TTC549 (cell line): ENCODE measurements around the gene C20orf96.

Experiments
- FAIRE-seq: peaks from 2 replicates; lab custom pipeline; 2012; peaks lifted over from hg19 to GRCh38; lab: Jason Lieb, UNC

Gene C20orf96

DNA sequence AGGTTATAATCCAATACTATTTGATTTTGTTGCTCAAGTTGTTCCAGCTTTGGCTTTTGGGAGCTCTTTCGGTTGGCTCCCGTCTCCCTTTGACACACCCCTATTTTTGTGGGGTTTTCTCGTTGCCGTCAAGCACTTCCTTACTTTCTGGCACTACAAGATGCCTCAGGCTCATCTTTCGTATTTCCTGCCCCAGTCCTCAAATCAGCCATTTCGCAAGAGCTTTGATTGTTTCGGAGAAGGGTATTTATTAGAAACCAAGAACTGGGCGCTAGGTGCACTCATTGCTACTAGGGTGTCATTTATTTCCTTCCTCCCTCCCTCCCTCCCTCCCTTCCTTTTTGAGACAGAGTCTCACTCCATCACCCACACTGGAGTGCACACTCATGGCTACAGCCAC is 21.5 kb upstream of the C20orf96 start:
- no peak for FAIRE-seq

DNA sequence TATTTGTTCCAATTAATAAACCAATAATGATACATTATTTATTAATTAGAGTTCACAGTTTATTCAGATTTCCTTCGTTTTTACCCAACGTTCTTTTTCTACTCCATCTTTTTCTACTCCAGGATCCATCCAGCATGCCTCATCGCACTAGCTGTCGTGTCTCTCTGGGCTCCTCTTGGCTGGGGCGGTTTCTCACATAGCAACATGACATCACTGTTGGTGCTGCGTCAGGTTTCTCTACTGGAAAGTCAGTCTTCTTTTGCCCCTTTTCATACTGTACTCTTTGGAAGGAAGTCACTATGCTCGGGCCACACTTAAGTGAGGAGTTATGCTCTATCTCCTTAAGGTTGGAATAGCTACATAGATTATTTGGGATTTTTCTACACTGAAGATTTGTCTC is 21.1 kb upstream of the C20orf96 start:
- FAIRE-seq = no peak

DNA sequence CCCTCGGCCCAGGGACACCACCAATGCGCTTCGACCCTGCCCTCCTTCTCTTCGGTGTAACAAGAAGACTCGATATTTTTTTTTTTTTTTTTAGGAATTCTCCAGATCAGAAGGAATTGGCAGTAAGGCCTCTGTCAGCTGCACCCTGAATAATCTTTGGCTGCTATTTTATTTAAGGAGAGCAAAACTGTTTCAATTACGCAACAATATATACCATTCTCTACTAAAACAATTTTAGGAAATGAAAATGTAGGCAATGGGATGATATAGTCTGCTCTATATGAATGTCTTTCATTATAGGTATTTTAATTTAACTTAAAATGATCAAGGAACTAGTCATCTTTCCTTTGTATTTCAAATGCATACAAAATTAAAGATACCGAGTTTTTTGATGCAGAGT is 20.1 kb upstream of the C20orf96 start:
- FAIRE-seq = no peak

DNA sequence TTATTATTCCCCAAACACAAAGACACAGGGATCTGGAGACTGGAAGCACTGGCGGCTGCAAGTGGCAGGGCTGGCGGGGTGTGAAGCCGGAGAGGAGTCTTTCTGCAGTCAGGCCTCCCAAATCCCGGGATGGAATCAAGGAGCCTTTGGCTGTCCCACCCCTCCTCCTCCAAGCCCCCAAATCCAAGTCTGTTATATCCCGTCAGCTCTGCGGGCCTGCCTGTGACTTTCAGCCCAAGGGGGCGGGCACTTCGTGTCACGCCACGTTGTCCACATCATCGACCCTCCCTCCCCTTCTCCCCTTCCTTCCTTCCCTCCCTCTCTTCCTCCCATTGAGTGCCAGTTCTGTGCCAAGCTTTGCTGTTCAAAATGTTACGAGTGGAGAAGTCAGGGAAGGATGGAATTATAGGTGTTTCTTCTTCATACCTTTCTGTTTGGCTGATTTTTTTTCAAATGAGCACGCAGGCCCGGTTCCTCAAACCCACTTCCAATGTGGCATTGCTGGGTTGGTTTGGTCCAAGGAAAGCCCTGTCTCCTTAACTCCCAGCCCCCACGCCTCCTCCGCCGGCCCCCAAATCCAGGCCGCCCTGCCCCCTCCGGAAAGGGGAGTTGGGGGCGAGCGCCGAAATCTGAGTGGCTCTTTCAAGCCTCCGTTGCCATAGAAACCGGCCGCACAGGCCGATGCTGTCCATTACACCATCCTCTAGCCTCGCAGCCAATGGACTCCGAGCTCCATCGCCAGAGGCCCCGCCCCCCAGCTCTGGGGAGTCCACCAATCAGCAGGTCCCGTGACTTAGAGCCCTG is 19.5 kb upstream of the C20orf96 start:
- FAIRE-seq = peak; percentile 99

DNA sequence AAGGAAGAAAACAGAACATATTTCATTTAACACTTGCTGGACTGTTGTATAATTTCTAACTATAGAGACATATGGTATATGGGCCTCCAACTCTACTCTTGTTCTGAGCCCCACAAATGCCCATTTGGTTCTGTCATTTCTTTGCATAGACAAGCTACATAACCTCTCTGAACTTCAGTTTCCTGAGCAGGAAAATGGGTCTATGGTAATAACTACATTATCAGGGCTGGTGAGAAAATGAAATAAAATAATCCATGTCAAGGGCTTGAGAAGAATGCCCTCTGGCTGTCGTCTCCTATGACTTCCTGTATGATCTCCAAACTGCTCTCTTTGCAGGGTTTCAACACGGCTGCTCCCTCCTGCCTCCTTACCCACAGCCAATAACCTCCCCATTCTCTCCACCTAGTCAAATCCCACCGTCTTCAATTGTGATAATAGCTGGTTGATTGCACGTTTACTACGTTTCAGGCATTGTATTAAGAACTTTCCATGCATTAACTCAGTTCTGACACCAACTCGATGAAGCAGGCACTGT is 18.8 kb upstream of the C20orf96 start:
- no peak for FAIRE-seq

DNA sequence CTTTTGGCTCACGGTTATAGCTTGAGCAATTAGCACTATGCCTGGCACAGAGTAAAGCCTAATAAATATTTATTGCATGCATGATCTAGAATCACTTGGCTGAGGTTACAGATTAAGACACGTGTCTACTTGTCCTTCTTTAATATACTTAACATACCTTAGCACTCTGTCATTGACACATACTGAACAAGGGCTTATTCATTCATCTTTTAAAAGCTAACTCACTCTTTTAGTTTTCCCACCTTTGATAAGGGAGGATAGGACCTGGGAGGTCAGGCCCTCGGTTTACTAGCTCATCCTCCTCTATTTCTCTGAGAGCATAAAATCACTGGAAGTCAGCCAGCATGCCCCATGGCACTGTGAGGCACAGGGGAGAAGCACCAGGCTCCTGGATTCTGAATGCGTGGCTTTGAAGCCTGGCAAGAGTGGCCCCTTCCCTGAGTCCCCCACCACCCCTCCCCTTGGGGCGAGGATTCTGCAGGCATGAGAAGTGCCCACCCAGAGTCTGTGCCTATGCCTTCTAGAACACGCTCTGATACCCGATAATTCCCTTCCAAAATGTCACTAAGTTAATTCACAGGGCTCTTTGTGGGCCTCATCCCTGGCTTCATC is 18.0 kb upstream of the C20orf96 start:
- FAIRE-seq = no peak

DNA sequence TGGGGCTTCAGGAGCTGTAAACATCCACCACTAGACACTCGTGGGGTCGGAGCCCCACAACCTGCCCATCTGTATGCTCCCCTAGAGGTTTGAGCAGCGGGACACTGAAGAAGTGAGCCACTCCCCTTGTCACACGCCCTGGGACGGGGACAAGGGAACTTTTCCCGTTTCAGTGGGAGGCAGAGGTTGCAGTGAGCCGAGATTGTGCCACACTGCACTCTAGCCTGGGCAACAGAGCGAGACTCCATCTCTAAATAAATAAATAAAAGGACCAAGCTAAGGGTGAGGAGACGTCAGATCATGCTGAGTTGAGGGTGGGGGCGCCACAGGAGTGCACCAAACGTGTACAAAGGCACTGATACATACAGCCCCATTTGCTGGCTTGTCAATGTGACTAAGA is 15.2 kb upstream of the C20orf96 start:
- no peak for FAIRE-seq

DNA sequence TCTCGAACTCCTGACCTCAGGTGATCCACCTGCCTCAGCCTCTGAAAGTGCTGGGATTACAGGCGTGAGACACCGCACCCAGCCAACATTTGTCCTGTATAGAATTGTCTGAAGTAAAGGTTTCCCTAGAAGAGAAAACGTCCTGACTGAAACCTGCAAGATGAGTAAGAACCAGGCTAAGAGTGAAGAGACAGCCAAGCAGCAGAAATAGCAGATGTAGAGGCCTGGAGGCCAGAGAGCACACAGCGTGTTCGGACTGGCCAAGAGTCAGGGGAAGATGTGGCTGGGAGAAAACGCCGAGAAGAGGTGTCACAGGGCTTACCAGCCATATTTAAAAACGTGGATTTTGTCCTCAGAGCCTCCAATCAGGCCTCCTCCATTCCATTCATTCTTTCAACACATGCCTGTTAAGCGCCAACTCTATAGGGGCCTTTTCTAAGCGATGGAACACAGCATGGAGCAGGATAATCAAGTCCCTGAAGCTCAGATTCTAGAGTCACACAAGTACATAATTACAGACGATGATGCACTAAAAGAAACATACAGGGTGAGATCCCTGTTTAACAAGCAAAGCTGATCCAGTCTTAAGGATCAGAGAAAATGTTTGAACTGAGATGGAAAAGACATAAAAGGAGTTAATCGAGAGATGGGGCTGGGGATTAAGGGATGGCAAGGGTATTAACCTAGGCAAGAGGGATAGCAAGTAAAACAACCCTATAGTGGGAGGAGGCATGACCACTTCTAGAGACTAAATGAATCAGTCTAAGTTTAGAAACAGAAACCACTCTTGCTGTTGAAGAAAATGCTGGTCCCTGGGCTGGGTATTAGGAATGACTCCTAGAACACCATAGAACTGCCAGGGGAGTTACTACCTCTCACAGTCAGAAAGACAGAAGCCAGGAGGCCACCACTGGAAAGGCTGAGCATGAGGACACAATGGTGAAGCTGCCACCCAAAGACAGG is 11.6 kb upstream of the C20orf96 start:
- FAIRE-seq = no peak

DNA sequence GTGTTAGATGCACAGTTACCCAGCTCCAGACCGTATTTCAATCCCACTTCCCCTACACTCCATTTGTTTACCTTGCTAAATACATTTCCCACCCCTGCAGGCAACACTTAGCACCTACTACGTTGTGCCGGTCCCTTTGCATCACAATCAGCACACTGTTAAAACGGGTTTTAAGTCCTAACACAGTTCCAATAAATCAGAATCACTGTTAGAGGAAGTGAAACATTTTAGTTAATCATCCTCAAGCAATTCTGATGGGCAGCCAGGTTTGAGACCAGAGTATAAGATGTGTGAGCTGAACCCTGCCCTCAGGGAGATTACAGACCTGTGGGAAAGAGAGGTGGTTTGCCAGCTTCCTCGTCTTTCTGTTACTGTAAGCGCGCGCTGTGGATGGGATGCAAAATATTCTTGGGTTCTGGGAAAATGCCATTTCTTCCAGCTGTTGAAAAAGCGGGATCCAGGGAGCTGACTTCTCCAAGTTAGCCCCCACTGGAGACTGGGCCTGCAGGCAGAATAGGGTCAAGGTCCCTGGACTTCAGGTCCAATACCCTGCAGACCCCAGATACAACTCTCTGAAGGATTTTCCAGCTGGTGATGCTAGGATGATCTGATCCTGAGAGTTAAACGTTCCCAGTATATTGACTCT is 9.9 kb upstream of the C20orf96 start:
- no peak for FAIRE-seq

DNA sequence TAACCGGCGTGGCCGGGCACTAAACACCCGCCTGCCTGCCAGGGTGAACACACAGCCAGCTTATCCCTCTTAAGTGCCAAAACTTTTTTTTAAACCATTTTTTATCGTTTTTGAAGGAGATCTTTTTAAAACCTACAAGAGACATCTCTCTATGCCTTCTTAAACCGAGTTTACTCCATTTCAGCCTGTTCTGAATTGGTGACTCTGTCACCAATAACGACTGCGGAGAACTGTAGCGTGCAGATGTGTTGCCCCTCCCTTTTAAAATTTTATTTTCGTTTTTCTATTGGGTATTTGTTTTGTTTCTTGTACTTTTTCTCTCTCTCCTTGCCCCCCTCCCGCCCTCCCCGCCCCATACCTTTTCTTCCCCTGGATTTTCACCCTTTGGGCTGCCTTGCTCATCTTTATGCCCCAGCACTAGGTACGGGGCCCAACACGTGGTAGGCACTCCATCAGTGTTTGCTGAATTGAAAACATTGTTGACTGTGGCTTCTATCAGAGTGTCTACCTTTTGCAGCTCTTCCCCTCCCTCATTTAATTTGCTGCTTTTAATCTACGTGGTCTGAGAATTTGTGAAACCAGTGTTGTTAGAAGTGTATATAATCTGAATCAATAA is 8.3 kb upstream of the C20orf96 start:
- no peak for FAIRE-seq

DNA sequence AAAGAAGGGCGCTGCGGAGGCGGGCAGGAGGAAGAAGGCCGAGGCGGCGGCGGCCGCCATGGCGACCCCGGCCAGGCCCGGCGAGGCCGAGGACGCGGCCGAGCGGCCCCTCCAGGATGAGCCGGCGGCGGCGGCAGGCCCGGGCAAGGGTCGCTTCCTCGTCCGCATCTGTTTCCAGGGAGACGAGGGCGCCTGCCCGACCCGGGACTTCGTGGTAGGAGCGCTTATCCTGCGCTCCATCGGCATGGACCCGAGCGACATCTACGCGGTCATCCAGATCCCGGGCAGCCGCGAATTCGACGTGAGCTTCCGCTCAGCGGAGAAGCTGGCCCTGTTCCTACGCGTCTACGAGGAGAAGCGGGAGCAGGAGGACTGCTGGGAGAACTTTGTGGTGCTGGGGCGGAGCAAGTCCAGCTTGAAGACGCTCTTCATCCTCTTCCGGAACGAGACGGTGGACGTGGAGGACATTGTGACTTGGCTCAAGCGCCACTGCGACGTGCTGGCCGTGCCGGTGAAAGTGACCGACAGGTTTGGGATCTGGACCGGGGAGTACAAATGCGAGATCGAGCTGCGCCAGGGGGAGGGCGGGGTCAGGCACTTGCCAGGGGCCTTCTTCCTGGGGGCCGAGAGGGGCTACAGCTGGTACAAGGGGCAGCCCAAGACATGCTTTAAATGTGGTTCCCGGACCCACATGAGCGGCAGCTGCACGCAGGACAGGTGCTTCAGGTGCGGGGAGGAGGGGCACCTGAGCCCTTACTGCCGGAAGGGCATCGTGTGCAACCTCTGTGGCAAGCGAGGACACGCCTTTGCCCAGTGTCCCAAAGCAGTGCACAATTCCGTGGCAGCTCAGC is 7.6 kb upstream of the C20orf96 start:
- no peak for FAIRE-seq

DNA sequence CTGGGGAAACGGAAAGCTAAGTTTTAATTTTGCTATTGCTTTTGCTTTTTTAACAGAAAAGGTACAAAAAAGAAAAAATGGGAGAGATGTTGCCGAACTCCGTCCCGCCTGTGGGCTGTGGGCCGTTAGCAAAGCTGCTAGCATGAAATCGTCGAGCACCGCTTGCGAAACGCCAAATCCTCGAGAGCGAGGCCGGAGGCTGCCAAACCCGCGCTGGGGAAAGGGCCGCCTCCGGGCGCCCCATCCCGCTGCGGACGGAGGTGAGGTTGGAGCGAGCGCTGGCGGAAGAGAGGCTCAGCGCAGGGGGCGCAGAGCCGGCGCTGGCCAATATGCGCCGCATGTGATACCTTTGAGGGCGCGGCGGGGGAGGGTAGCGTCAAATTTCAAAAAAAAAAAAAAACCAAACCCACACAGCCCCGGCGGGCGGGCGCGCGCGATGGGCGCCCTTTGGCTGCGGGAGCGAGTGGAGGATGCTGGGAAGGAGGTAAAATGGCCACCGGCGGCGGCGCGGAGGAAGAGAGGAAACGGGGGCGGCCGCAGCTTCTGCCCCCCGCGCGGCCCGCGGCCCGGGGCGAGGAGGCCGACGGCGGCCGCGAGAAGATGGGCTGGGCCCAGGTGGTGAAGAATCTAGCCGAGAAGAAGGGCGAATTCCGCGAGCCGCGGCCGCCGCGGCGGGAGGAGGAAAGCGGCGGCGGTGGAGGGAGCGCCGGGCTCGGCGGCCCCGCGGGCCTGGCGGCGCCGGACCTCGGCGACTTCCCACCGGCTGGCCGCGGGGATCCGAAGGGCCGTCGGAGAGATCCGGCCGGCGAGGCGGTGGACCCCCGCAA is 6.8 kb upstream of the C20orf96 start, which contains the start of gene ZCCHC3:
TSS of gene ZCCHC3 (plus strand) at position 473 of the 827 bp plus-strand sequence. CDS start at position 490, 17 bp downstream.
- peak; percentile 56 for FAIRE-seq

DNA sequence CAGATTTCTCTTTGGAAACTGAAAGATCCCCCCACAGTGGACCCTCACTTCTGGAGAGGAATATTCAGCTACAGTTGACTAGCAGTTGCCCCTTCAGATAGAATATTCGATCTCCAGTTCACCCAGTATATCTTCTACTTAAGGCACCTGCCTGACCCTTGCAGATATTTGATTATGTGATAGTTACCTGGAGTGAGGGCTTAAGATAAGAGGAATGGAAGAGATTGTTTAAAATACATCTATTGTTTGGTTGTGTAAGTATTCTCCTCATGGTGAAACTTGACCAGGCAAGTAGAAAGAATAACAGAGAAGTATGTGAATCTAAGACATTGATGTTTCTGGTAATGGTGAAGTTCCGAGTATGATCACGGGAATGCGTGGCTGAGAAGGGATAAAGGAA is 5.3 kb upstream of the C20orf96 start:
- FAIRE-seq = no peak

DNA sequence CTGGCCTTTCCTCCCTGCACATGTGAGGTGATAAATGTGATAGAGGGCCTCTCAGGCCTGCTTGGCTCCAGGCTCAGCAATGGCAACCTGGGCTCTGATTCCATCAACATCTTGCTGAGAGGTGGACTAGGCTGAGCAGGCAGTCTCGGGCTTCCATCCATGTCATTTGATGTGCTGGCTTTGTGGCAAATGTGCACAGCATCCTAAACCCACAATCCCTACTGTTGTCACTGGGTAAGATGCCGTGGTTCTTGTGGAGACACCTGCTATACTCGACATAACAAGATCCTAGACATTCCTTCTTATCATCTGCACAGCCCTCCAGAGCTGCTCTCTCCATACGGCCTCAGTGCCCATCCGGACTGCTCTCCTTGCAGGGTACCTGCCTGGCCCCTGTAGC is 4.1 kb upstream of the C20orf96 start:
- no peak for FAIRE-seq

DNA sequence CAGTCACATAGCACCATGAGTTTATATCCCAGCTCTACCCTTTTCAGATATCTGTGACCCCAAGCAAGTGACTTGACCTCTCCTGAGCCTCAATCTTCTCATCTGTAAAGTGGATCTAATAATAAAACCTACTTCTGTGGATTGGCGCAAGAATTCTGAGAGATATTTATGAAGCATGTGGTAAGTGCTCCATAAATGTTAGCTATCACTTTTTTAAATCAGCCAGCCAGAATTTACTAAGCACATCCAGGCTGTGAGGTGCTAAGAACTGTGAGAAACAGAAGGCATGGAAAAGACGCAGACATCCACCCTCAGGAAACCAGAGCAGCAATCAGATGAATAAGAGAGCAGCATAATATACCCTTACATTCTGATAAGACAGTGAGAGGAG is 862 bp downstream of the C20orf96 start:
- FAIRE-seq = no peak

DNA sequence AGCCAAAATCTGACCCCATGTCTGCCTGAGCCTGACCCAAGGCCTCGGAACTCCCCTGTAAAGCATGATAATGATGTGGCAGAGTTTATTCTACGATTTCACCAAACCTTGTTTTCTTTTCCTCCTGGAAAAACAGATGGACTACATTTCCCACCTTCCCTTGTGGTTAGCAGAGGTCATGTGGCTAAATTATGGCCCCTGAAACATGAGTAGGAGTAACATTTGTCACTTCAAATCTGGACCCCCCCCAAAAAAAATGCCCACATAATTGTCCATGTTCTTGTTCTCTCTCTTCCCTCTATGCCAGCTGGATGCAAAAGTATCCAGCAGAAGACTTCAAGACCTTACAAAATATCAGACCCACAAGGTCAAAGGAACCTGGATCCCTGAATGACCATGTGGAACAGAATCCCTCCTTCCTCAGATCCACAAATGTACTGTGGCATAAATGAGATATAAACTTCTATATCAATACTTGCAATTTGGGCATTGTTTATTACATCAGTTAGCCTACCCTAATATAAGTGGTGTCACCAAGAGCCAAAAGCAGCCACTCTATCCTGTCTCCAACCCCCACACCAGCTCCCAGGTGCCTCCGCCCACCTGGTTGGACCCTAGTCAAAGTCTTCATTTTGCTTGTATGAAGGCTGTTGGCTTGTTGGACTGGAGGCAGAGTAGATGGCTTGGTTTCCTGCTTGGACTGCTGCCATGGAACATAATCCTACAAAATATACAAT is 1.4 kb downstream of the C20orf96 start:
- FAIRE-seq = no peak

DNA sequence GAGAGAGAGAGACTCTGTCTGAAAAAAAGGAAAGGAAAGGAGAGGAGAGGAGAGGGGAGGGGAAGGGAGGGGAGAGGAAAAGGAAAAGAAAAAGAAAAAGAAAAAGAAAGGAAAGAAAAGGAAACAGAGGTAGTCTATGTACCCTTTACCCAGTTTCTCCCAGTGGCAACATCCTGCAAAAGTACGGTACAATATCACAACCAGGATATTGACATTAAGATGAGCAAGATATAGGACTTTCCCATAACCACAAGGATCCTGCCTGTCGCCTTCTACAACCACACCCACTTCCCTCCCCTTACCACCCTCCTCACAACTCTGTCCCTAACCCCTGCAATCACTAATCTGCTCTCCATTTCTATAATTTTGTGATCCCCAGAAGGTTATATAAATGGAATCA is 4.0 kb downstream of the C20orf96 start:
- no peak for FAIRE-seq

DNA sequence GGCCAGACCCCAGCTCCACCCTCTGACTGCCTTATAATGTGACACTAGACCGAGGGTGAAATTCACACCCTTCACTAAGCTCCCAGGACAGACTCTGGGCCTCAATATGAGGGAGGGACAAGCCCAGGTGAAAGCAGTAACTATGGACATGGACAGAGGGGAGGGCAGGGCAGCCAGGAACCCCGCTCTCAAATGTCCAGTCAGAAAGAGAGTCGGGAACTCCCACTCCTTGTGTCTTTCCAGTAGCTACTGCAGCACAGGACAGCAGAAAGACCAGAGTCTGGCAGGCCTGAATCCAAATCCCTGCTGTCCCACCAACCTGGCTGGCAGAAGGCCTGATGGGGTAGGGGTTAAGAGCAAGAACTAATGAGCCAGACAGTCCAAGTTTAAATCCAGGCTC is 6.4 kb downstream of the C20orf96 start:
- no peak for FAIRE-seq
